GM12892 (cell line): Measurements from ENCODE around the gene HYAL3.

ENCODE experiments used
- POLR2A ChIP-seq: IDR thresholded peaks from 2 replicates; pipeline ENCODE4 v1.6.1; 2011; ENCODE audit warnings: low read depth, low read length, control low read depth
- TAF1 ChIP-seq: IDR thresholded peaks from 2 replicates; pipeline ENCODE4 v1.6.1; 2011; ENCODE audit warnings: low read depth, mild to moderate bottlenecking, control low read depth, low read length, borderline replicate concordance

DNA sequence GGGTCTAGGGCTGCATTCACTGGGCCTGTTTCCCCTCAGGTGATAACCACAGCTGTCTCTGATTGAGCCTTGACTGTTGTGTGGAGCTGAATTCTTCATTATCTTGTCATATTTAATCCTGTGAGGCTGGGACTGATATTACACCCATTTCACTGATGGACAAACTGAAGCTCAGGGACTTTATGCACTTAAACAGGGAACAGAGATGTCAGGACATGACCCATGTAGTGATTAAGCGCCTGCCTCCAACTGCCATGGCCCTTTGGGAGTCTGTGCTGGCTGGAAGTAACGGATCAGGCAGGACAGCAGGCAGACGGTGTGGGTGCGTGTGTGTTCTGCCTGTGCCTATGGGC lies 55.7 kb downstream of the HYAL3 start:
- TF ChIP-seq TAF1 (no peak), POLR2A (no peak)
